Measurements from ENCODE around the gene KCNIP1. TPM values are rescaled to one million over a fixed set of nuclear protein-coding genes. Genes with fewer than 3 reads are reported as not detected.

The KCNIP1 gene
- total RNA-seq, 1 experiment from 2014 or later = not detected

DNA sequence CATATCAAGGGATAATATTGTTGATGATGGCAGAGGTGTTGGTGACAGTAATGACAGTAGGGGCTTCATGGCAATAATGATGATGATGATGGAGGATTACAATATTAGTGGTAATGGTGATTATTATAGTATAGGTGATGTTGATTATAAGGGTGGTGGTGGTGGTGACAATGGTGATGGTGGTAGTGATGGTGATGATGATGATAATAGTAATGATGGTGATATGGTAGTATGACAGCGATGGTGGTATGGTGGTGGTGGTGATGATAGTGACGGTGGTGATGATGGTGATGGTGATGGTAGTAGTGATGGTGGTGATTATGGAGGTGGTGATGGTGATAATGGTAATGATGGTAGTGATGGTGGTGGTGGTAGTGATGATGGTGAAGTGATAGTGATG lies 13.6 kb downstream of the KCNIP1 start (continued):
- TF ChIP-seq, protein P1, sequence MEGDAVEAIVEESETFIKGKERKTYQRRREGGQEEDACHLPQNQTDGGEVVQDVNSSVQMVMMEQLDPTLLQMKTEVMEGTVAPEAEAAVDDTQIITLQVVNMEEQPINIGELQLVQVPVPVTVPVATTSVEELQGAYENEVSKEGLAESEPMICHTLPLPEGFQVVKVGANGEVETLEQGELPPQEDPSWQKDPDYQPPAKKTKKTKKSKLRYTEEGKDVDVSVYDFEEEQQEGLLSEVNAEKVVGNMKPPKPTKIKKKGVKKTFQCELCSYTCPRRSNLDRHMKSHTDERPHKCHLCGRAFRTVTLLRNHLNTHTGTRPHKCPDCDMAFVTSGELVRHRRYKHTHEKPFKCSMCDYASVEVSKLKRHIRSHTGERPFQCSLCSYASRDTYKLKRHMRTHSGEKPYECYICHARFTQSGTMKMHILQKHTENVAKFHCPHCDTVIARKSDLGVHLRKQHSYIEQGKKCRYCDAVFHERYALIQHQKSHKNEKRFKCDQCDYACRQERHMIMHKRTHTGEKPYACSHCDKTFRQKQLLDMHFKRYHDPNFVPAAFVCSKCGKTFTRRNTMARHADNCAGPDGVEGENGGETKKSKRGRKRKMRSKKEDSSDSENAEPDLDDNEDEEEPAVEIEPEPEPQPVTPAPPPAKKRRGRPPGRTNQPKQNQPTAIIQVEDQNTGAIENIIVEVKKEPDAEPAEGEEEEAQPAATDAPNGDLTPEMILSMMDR (IDR thresholded peaks at IDR 0.05 in 2 of 3, conservative IDR thresholded peaks at IDR 0.05 in 1 of 3; ENCODE audit: borderline replicate concordance in 1 of 3, insufficient read depth in 1 of 3, low read depth in 2 of 3, low read length in 2 of 3) = no peak
- no peak for TF ChIP-seq RAD21 (IDR thresholded peaks at IDR 0.05; ENCODE audit: low read depth)
- TF ChIP-seq, protein P2, sequence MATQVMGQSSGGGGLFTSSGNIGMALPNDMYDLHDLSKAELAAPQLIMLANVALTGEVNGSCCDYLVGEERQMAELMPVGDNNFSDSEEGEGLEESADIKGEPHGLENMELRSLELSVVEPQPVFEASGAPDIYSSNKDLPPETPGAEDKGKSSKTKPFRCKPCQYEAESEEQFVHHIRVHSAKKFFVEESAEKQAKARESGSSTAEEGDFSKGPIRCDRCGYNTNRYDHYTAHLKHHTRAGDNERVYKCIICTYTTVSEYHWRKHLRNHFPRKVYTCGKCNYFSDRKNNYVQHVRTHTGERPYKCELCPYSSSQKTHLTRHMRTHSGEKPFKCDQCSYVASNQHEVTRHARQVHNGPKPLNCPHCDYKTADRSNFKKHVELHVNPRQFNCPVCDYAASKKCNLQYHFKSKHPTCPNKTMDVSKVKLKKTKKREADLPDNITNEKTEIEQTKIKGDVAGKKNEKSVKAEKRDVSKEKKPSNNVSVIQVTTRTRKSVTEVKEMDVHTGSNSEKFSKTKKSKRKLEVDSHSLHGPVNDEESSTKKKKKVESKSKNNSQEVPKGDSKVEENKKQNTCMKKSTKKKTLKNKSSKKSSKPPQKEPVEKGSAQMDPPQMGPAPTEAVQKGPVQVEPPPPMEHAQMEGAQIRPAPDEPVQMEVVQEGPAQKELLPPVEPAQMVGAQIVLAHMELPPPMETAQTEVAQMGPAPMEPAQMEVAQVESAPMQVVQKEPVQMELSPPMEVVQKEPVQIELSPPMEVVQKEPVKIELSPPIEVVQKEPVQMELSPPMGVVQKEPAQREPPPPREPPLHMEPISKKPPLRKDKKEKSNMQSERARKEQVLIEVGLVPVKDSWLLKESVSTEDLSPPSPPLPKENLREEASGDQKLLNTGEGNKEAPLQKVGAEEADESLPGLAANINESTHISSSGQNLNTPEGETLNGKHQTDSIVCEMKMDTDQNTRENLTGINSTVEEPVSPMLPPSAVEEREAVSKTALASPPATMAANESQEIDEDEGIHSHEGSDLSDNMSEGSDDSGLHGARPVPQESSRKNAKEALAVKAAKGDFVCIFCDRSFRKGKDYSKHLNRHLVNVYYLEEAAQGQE (IDR thresholded peaks at IDR 0.05; ENCODE audit: low read depth) = no peak
- no peak for TF ChIP-seq EGR1 (IDR thresholded peaks at IDR 0.05; ENCODE audit: low read depth)

DNA sequence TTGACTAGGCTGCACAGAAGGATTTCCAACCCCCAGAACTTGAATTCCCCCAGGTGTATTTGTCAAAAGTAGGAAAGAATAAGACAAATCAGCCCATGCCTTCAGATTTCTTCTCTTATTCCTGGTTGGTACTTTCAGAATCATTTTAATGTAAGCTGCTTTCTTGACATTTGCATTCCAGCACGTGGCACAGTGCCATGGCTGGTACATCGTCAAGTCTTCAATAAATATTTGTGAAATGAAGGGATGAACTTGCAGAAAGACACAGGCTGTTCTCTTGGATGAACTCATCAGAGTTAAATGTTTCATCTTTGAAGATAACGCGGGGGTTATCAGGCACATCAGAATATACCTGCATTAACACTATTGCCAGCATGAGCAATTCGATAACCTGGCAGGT lies 14.5 kb downstream of the KCNIP1 start:
- intact Hi-C loops (cut with micrococcal nuclease) = no loop called here
- ChIA-PET POLR2A (no interaction called here), CTCF (no interaction called here), RAD21 (ENCODE audit: low non-redundant PET in 1 of 2, low total read pairs in 2 of 2, uncharacterized antibody in 2 of 2, unreplicated experiment in 2 of 2) (no interaction called here)
- Histone ChIP-seq H4K20me1 (ENCODE audit: insufficient read depth) (no peaks in the 10 kb centered on the region), H3K4me3 (replicated peaks in 1 of 2; ENCODE audit: low read depth in 1 of 2, low read length in 2 of 2) (no peak overlapping the region), H3K36me3 (ENCODE audit: control insufficient read depth in 1 of 2, insufficient read depth in 2 of 2, low read length in 2 of 2) (no peaks in the 10 kb centered on the region), H3K9me3 (ENCODE audit: control insufficient read depth in 1 of 2, insufficient read depth in 1 of 2, low read depth in 1 of 2, low read length in 2 of 2) (no peaks in the 10 kb centered on the region), H3K27ac (ENCODE audit: low read depth, low read length) (no peak overlapping the region), H2AFZ (ENCODE audit: low read depth, low read length, poor library complexity, severe bottlenecking) (no peak overlapping the region), H3K79me2 (ENCODE audit: insufficient read depth, low read length) (no peaks in the 10 kb centered on the region), H3K4me1 (ENCODE audit: control insufficient read depth in 1 of 2, insufficient read depth in 2 of 2, low read length in 2 of 2) (peaks cover 11 to 14% of the 10 kb centered on the region in 2 experiments), H3K9me2 (ENCODE audit: insufficient read depth) (no peaks in the 10 kb centered on the region), H3K9ac (ENCODE audit: low read length) (no peak overlapping the region), H3K4me2 (ENCODE audit: low read length) (no peak overlapping the region), H3K27me3 (ENCODE audit: insufficient read depth, low read length) (peaks cover 52% of the 10 kb centered on the region)
- ATAC-seq (no peak), DNase-seq (ENCODE audit: low read depth, low spot score) (no peak)
- BruUV-seq (replicated peaks) = no TSS peak
- TF ChIP-seq TCF7L2 (IDR thresholded peaks at IDR 0.05; ENCODE audit: borderline replicate concordance, extremely low read depth, insufficient read depth, insufficient read length) = no peak
- TF ChIP-seq, protein P1 (IDR thresholded peaks at IDR 0.05 in 2 of 3, conservative IDR thresholded peaks at IDR 0.05 in 1 of 3; ENCODE audit: borderline replicate concordance in 1 of 3, insufficient read depth in 1 of 3, low read depth in 2 of 3, low read length in 2 of 3) = no peak
- no peak for TF ChIP-seq SP1 (IDR thresholded peaks at IDR 0.05; ENCODE audit: low read depth)
- no peak for TF ChIP-seq ELF1 (IDR thresholded peaks at IDR 0.05; ENCODE audit: borderline replicate concordance, low read depth)
- TF ChIP-seq, protein P3, sequence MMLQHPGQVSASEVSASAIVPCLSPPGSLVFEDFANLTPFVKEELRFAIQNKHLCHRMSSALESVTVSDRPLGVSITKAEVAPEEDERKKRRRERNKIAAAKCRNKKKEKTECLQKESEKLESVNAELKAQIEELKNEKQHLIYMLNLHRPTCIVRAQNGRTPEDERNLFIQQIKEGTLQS (IDR thresholded peaks at IDR 0.05) = no peak
- TF ChIP-seq ZFX (IDR thresholded peaks at IDR 0.05) = no peak
- TF ChIP-seq SIN3A (IDR thresholded peaks at IDR 0.05; ENCODE audit: low read depth) = no peak
- no peak for TF ChIP-seq EZH2phosphoT487 (IDR thresholded peaks at IDR 0.05; ENCODE audit: borderline replicate concordance)
- TF ChIP-seq YY1 (IDR thresholded peaks at IDR 0.05; ENCODE audit: extremely low read depth, insufficient replicate concordance, low read depth, low read length) = no peak
- no peak for TF ChIP-seq SRF (IDR thresholded peaks at IDR 0.05; ENCODE audit: low read depth)
- TF ChIP-seq JUND (IDR thresholded peaks at IDR 0.05) = no peak
